ENCODE data around the gene NTN4.

DNA sequence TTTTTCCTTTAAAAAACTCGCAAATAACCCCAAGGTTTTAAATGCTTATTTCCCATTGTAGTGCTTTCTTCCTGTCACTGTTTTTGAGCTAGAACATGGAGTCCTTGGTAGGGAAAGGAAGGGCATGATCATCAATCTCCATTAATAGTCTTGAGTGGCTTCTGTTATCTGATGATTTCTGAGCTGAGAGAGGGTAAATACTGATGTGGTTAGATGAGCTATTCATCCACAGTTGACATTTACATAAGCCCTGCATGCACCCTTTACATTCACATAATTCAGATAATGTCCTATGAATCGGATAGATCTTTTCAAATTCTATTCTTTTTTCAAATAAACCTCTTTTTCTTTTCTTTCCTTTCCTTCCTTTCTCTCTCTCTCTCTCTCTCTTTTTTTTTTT, 81.4 kb downstream of the NTN4 start:
- TF ChIP-seq TAF1 (IDR thresholded peaks at IDR 0.05; ENCODE audit: borderline replicate concordance, insufficient read depth, low read length) (no peak), POLR2AphosphoS5 (IDR thresholded peaks at IDR 0.05; ENCODE audit: low read depth, low read length) (no peak), FOXP2 (optimal IDR thresholded peaks at IDR 0.05; ENCODE audit: borderline replicate concordance, extremely low read depth, extremely low read length, insufficient read depth) (no peak)
- TF ChIP-seq, protein P1, sequence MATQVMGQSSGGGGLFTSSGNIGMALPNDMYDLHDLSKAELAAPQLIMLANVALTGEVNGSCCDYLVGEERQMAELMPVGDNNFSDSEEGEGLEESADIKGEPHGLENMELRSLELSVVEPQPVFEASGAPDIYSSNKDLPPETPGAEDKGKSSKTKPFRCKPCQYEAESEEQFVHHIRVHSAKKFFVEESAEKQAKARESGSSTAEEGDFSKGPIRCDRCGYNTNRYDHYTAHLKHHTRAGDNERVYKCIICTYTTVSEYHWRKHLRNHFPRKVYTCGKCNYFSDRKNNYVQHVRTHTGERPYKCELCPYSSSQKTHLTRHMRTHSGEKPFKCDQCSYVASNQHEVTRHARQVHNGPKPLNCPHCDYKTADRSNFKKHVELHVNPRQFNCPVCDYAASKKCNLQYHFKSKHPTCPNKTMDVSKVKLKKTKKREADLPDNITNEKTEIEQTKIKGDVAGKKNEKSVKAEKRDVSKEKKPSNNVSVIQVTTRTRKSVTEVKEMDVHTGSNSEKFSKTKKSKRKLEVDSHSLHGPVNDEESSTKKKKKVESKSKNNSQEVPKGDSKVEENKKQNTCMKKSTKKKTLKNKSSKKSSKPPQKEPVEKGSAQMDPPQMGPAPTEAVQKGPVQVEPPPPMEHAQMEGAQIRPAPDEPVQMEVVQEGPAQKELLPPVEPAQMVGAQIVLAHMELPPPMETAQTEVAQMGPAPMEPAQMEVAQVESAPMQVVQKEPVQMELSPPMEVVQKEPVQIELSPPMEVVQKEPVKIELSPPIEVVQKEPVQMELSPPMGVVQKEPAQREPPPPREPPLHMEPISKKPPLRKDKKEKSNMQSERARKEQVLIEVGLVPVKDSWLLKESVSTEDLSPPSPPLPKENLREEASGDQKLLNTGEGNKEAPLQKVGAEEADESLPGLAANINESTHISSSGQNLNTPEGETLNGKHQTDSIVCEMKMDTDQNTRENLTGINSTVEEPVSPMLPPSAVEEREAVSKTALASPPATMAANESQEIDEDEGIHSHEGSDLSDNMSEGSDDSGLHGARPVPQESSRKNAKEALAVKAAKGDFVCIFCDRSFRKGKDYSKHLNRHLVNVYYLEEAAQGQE (IDR thresholded peaks at IDR 0.05; ENCODE audit: insufficient read depth in 1 of 2, low read depth in 2 of 2, low read length in 2 of 2) = no peak

Measured in PFSK-1 (cell line).